Activated effector memory CD4-positive, alpha-beta T cell treated with Interleukin-2 at 50 U/mL for 16 hours (primary cell): ENCODE measurements around the gene SYNE1.
"Not testable (repeated sequence)": the region's sequence is repeated elsewhere in the genome, so short reads cannot be mapped to it uniquely, and the experiment has no call there.

Experiments used
- DNase-seq: peaks from one replicate; pipeline ENCODE4 v3.0.0-alpha.2; 2020

SYNE1 gene

GRCh38 chr6:152566103-152566875, 70.9 kb downstream of the SYNE1 start:
- DNase-seq: no peak

DNA sequence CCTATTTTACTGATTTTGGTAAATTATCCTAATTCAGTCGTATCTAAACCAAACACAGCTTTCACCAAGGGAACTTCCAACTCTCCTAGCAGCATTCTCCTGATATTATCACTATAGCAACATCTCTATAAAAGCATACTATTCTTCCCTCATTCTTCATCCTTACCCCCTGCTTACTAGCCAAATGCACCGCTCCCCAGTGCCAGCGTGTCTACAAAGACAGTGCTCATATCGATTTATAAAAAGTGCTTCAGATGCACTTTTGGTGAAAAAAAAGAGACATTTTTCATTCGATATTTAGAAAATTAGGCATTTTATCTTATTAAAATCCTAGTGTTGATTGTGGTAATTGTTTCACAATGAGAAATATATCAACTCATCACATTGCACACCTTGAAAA, 74.0 kb downstream of the SYNE1 start:
- DNase-seq: no peak

- DNase-seq: not testable (repeated sequence)
Observed at GRCh38 chr6:152558798-152559197, 78.4 kb downstream of the SYNE1 start.

- DNase-seq: no peak
Observed at GRCh38 chr6:152557502-152557901, 79.7 kb downstream of the SYNE1 start.

- no peak for DNase-seq
Observed at GRCh38 chr6:152554851-152555250, 82.3 kb downstream of the SYNE1 start.

DNA sequence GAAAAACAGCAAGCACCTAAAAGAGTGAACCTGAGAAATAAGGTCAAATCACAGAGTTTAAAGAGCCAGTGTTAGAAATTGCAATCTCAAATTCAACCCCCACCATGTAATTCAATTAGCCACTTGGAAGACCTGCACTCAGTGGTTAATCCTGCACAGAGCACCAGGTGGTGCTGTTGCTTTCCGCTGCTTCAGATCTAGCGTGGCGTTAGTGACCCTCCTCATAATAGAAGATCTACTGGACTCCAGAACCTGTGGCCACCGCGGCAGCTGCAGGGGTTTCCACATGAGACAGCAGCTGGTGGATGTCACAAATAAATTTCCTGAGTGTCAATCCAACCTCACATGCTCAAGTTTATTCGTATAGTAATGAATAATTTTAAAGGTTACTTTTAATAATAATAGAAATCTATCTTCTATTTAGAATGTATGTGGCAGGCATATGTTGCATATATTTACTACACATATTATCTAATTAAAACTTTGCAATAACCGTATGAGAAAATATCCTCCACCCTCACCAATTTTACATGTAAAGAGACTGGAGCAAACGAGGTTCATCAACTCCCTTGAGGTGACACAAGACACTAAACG, 84.4 kb downstream of the SYNE1 start:
- no peak for DNase-seq

GRCh38 chr6:152543519-152543918, 93.6 kb downstream of the SYNE1 start:
- DNase-seq: no peak

GRCh38 chr6:152540381-152540780, 96.8 kb downstream of the SYNE1 start:
- DNase-seq: no peak

- no peak for DNase-seq
Observed at GRCh38 chr6:152534541-152534940, 102.6 kb downstream of the SYNE1 start.

DNA sequence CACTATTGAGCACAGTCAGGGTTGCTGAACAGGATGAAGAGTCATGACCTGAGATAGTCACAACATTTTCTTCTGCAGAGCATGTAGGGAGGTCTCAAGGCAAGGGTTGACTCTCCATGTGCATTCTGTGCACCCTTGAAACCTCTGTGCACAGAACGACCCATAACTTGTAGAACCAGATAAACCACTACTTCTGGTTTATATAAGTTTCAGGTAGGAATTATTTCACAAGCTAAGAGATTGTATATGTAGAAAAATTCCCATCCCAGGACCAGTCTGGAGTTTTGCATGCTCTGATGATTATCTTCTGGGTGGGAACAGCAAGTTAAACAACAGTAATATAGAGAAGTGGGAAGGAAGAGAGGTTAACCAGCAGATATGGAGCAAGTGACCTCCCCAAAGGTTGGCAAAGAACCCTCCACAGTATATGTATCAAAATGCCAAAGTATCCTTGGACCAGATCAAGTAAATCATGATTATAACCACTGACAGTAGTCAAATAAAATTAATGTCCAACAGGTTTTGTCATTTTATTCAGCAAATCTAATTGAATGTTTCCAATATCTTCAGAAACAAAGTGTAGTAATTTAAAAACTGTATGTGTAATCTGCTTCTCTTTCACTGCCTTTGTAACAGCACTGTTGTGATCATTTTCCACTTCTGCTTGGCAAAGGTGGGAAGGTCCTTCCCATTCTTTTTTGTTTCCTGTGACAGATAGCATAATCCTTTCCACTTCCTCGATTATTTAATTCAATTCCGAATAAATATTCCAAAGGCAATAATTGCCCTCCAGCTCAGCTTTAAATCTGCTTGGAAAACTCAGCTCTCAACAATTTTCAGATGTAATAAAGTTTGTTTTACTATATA, 104.4 kb downstream of the SYNE1 start:
- no peak for DNase-seq

- DNase-seq: no peak
Observed at GRCh38 chr6:152531659-152532058, 105.5 kb downstream of the SYNE1 start.

GRCh38 chr6:152529369-152529768, 107.8 kb downstream of the SYNE1 start:
- DNase-seq: no peak

GRCh38 chr6:152514120-152514519, 123.0 kb downstream of the SYNE1 start:
- not testable (repeated sequence) for DNase-seq

GRCh38 chr6:152509916-152510315, 127.2 kb downstream of the SYNE1 start:
- no peak for DNase-seq

GRCh38 chr6:152508477-152508876, 128.7 kb downstream of the SYNE1 start:
- no peak for DNase-seq

DNA sequence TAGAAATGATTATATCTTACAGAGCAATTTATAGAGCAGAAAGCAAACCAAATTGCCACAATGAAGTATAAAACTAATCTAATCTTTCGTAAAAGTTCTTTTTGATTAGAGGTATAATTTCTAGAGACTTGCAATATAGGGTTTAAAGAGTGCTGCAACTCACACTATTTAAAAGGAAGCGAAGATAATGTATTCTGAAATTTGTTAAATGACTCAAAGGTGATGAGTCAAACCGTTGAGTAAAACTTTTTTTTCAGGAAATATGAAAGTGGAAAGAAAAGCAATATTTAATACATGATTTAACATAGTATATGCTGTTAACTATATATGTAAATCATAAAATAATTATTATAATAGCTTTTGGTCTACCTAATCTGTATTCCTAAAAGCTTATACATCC, 133.6 kb downstream of the SYNE1 start:
- no peak for DNase-seq

DNA sequence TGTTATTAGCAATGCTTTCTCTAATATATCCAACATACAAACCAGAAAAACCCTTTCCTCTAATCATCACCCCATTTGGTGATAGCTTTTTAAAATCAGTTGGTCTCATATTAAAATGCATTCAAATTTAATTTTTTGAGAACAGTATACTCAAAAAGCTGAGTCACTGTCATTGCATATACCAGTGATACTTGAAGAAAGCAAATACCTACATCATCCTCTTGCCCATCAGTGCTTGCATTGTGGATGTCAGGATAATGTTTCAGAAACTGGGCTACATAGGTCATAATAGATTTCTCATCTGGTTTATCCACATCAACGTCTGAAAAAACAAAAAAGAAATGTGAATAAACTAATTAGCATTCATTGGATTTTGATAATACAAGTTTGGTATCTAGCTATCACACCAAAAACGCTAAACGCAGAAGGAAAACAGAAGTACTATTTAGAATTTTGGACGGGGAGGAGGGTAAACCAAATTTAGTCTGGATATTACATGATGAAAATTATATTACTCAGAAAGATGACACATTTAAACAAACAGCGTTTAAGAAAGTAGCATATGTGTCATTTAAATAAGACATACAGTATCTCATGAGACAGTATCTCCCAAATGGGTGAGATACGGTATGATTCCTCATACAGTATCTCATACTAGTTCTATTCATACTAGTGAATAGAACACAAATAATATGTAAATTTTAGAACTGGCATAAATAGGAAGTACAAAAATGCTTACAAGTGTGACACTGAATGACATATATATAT, 134.6 kb downstream of the SYNE1 start:
- DNase-seq: no peak

- DNase-seq: no peak
Observed at GRCh38 chr6:152499931-152500330, 137.2 kb downstream of the SYNE1 start.

DNA sequence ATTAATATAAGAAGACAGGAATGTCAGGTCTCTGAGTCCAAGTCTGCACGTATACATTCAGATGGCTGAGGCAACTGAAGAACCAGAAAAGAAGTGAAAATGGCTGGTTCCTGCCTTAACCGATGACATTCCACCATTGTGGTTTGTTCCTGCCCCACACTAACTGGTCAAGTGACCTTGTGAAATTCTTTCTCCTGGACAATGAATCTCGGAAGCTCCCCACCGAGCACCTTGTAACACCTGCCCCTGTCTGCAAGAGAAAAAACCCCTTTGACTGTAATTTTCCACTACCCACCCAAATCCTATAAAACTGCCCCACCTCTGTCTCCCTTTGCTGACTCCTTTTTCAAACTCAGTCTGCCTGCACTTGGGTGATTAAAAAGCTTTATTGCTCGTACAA, 140.4 kb downstream of the SYNE1 start:
- DNase-seq: no peak

GRCh38 chr6:152495456-152495855, 141.7 kb downstream of the SYNE1 start:
- DNase-seq: not testable (repeated sequence)

- not testable (repeated sequence) for DNase-seq
Observed at GRCh38 chr6:152492281-152492680, 144.9 kb downstream of the SYNE1 start.

- not testable (repeated sequence) for DNase-seq
Observed at GRCh38 chr6:152491501-152491900, 145.7 kb downstream of the SYNE1 start.

DNA sequence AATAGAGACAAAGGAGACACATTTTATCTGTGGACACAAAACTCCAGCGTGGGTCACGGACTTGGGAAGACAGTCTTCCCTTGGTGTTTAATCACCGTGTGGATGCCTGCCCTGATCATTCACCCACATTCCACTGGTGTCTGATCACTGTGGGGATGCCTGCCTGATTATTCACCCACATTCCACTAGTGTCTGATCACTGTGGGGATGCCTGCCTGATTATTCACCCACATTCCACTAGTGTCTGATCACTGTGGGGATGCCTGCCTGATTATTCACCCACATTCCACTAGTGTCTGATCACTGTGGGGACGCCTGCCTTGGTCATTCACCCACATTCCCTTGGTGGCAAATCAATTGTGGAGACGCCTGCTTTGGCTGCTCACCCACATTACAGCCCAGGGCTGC, 146.2 kb downstream of the SYNE1 start:
- not testable (repeated sequence) for DNase-seq
